Measurements from ENCODE around the gene EFCAB3.

DNA sequence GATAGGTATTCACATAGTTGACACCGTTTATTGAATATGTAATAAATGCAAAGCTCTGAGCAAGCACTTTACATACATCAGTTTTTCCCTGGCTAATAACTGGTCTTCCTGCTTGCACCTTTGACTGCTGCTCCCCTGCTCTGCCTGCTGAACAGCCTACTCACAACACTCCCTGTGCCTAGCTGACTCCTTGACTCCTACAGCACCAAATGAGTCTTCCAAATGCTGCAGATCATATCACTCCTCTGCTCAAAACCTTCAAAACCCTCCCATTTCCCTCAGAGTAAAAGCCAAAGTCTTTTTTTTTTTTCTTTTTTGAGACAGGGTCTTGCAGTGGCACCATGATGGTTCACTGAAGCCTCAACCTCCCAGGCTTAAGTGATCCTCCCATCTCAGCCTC lies 18.5 kb downstream of the EFCAB3 start:
- no peak for TF ChIP-seq POLR2A (IDR thresholded peaks at IDR 0.05; ENCODE audit: low read length)
- TF ChIP-seq MAZ (IDR thresholded peaks at IDR 0.05; ENCODE audit: borderline replicate concordance, low read depth, low read length): no peak
- no peak for TF ChIP-seq FOXS1 (CRISPR knock-in tag; IDR thresholded peaks at IDR 0.05)
- TF ChIP-seq, protein P1, sequence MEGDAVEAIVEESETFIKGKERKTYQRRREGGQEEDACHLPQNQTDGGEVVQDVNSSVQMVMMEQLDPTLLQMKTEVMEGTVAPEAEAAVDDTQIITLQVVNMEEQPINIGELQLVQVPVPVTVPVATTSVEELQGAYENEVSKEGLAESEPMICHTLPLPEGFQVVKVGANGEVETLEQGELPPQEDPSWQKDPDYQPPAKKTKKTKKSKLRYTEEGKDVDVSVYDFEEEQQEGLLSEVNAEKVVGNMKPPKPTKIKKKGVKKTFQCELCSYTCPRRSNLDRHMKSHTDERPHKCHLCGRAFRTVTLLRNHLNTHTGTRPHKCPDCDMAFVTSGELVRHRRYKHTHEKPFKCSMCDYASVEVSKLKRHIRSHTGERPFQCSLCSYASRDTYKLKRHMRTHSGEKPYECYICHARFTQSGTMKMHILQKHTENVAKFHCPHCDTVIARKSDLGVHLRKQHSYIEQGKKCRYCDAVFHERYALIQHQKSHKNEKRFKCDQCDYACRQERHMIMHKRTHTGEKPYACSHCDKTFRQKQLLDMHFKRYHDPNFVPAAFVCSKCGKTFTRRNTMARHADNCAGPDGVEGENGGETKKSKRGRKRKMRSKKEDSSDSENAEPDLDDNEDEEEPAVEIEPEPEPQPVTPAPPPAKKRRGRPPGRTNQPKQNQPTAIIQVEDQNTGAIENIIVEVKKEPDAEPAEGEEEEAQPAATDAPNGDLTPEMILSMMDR (IDR thresholded peaks at IDR 0.05): no peak
- TF ChIP-seq NR3C1 (IDR thresholded peaks at IDR 0.05): no peak
- no peak for TF ChIP-seq RARB (CRISPR knock-in tag; IDR thresholded peaks at IDR 0.05)

Data from A549 (cell line).